Measurements from ENCODE around the gene MAT2A. TPM values are rescaled to one million over a fixed set of nuclear protein-coding genes. Genes with fewer than 3 reads are reported as not detected.
"Not testable (repeated sequence)": the region's sequence is repeated elsewhere in the genome, so short reads cannot be mapped to it uniquely, and the experiment has no call there.

MAT2A gene
- total and polyA plus RNA-seq, 10 donors, result 41.3 to 195 (median 133) TPM

DNA sequence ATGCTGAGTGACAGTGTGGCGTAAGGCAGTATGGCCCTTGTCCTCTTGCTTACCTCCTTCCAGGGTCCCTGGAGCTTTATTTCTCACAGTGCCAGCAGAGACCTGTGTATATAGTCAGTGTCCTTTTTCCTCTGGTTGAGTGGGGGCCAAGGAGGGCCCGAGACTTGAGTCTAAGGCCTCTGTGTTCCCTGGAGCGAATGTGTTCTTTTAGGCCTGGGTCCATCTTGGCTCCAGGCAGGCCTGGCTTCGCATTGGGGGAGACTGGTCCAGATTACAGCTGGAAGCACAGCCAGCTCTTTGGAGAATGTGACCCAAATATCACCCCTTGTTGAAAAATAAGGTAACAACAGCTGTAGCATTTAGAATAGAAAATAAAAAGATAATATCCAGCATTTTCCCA, 50.2 kb downstream of the MAT2A start:
- Histone ChIP-seq H3K4me3 (no peak overlapping the region), H3K27me3 (replicated peaks in 1 of 7) (no peaks in the 10 kb centered on the region), H3K36me3 (peaks cover 0 to 12% (median 0%) of the 10 kb centered on the region in 6 donors), H3K27ac (peak overlapping the region in 3 of 8 donors; percentile 91 to 93 (median 92)), H3K9me3 (no peaks in the 10 kb centered on the region), H3K4me1 (peaks cover 44 to 99% (median 75%) of the 10 kb centered on the region in 6 donors)
- TF ChIP-seq POLR2A (IDR thresholded peaks at IDR 0.05) (no peak), POLR2AphosphoS5 (IDR thresholded peaks at IDR 0.05) (no peak)
- TF ChIP-seq, protein P1, sequence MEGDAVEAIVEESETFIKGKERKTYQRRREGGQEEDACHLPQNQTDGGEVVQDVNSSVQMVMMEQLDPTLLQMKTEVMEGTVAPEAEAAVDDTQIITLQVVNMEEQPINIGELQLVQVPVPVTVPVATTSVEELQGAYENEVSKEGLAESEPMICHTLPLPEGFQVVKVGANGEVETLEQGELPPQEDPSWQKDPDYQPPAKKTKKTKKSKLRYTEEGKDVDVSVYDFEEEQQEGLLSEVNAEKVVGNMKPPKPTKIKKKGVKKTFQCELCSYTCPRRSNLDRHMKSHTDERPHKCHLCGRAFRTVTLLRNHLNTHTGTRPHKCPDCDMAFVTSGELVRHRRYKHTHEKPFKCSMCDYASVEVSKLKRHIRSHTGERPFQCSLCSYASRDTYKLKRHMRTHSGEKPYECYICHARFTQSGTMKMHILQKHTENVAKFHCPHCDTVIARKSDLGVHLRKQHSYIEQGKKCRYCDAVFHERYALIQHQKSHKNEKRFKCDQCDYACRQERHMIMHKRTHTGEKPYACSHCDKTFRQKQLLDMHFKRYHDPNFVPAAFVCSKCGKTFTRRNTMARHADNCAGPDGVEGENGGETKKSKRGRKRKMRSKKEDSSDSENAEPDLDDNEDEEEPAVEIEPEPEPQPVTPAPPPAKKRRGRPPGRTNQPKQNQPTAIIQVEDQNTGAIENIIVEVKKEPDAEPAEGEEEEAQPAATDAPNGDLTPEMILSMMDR (IDR thresholded peaks at IDR 0.05 in 8 of 11, conservative IDR thresholded peaks at IDR 0.05 in 3 of 11), result no peak
- intact Hi-C loops (cut with DNase I; ENCODE audit: low total_unique reads), result no loop called here
- no peak for DNase-seq
- 84 to 98% (median 95%) methylated on average over 4 of the region's 4 CpGs for WGBS, 5 donors

DNA sequence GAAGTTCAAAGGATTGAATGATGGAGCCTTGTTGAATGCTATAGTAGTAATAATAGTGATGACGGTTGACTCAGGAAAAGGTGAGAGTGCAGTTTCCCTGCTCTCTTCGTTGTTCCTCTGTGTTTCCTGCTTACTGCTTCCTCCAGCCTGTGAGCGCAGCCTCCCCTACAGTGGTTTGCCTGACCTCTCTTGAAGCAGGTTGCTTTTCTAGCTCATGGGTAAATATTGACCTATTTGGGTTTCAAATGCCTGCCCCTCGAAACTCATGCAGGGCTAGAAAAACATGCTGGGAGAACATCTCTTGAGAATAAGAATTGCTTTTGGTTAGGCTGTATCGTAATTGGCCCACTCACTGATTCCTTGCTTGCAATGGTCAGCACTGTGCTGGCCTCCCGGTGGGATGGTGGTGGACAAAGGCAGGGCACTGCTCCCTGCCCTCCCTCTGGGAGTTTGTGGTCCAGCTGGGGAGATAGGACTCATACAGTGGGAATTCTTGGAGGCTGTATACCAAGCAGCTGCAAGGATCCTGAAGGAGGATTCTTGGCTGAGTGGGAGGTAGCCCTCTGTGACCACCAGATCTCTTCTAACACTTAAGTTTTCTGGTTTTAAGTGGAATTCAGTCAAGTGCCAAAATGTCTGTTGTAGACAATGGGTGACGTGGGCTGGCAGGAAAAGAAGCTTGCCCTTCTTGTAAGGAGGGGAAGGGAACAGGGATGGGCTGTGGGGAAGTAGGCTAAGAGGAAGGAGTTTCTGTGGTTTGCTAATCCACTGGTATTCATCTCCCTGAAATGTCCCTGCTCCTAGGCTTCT, 51.2 kb downstream of the MAT2A start:
- Histone ChIP-seq H3K27me3 (replicated peaks in 1 of 7) (no peaks in the 10 kb centered on the region), H3K4me3 (no peak overlapping the region), H3K9me3 (no peaks in the 10 kb centered on the region), H3K27ac (peak overlapping the region in 6 of 8 donors; percentile 10 to 93 (median 74)), H3K4me1 (peaks cover 43 to 99% (median 76%) of the 10 kb centered on the region in 6 donors), H3K36me3 (peaks cover 0 to 12% (median 0%) of the 10 kb centered on the region in 6 donors)
- intact Hi-C loops (cut with DNase I; ENCODE audit: low total_unique reads), result no loop called here
- TF ChIP-seq POLR2A (IDR thresholded peaks at IDR 0.05) (no peak), POLR2AphosphoS5 (IDR thresholded peaks at IDR 0.05) (peak in 1 of 3 donors; percentile 46)
- TF ChIP-seq, protein P1 (IDR thresholded peaks at IDR 0.05 in 8 of 11, conservative IDR thresholded peaks at IDR 0.05 in 3 of 11), result no peak
- no peak for DNase-seq
- WGBS, 5 donors, result 38 to 59% (median 46%) methylated on average over 7 of the region's 7 CpGs

DNA sequence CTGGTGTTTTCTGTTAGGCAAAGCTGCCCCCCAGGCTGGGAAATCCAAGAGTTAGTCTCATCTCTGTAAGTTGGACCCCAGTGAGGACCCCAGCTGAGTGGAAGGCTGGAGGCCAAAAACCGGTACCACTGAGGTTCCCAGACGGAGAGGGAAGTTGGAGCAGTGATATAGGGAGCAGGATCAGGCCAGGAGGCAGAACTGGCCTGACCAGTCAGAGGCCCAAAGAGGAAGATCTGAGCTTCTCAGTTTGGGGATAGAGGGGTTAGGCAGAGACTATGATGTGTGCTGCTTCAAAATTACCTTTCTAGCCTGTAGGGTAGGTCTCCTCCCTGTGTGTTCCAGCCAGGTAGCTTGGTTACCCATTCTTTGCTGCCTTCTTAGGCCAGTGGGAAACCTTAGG, 52.0 kb downstream of the MAT2A start:
- Histone ChIP-seq H3K9me3 (no peaks in the 10 kb centered on the region), H3K27ac (peak overlapping the region in 5 of 8 donors; percentile 53 to 93 (median 91)), H3K4me3 (no peak overlapping the region), H3K4me1 (peaks cover 35 to 95% (median 69%) of the 10 kb centered on the region in 6 donors), H3K36me3 (peaks cover 0 to 12% (median 0%) of the 10 kb centered on the region in 6 donors), H3K27me3 (replicated peaks in 1 of 7) (no peaks in the 10 kb centered on the region)
- intact Hi-C loops (cut with DNase I; ENCODE audit: low total_unique reads), result no loop called here
- WGBS, 5 donors, result 59 to 98% (median 76%) methylated on average over 2 of the region's 2 CpGs
- DNase-seq, result no peak
- TF ChIP-seq POLR2AphosphoS5 (IDR thresholded peaks at IDR 0.05) (no peak), POLR2A (IDR thresholded peaks at IDR 0.05) (no peak)
- TF ChIP-seq, protein P1 (IDR thresholded peaks at IDR 0.05 in 8 of 11, conservative IDR thresholded peaks at IDR 0.05 in 3 of 11), result no peak

DNA sequence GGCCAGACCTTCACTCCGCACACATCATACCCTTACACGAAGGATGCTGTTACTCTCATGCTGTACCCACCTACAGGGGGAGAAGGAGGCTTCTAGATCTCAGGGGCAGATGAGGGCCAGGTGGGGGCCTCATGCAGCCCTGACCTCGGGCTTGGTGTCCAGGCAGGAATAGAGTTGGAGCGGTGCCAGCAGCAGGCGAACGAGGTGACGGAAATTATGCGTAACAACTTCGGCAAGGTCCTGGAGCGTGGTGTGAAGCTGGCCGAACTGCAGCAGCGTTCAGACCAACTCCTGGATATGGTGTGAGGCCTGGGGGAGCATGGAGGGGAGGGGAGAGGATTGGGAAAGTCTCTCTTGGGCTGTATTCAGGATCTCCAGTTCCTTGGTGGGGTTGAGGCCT, 52.6 kb downstream of the MAT2A start:
- Histone ChIP-seq H3K9me3 (no peaks in the 10 kb centered on the region), H3K4me3 (no peak overlapping the region), H3K27me3 (replicated peaks in 1 of 7) (no peaks in the 10 kb centered on the region), H3K36me3 (peaks cover 0 to 13% (median 0%) of the 10 kb centered on the region in 6 donors), H3K27ac (peak overlapping the region in 4 of 8 donors; percentile 57 to 93 (median 92)), H3K4me1 (peaks cover 36 to 95% (median 69%) of the 10 kb centered on the region in 6 donors)
- intact Hi-C loops (cut with DNase I; ENCODE audit: low total_unique reads), result no loop called here
- WGBS, 5 donors, result 80 to 90% (median 87%) methylated on average over 11 to 12 of the region's 12 CpGs
- no peak for DNase-seq
- TF ChIP-seq POLR2A (IDR thresholded peaks at IDR 0.05) (no peak), POLR2AphosphoS5 (IDR thresholded peaks at IDR 0.05) (peak in 2 of 3 donors; percentile 29 to 32)

DNA sequence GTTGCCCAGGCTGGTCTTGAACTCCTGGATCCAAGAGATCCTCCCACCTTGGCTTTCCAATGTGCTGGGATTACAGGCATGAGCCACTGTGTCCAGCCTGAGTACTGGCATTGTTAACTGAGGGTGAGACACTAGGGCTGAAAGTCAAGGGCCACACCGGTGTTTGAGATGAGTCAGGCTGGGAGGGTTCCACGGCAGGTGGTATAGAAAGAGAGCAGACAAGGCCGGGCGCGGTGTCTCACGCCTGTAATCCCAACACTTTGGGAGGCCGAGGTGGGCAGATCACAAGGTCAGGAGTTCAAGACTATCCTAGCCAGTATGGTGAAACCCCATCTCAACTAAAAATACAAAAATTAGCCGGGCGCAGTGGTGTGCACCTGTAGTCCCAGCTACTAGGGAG, 53.3 kb downstream of the MAT2A start:
- peak overlapping the region in 1 of 8 donors; percentile 92 for H3K27ac ChIP-seq
- H3K4me3 ChIP-seq; intact Hi-C loops (cut with DNase I; ENCODE audit: low total_unique reads); H3K9me3 ChIP-seq; H3K27me3 ChIP-seq (replicated peaks in 1 of 7); DNase-seq: not testable (repeated sequence)
- peaks cover 42 to 95% (median 69%) of the 10 kb centered on the region in 6 donors for H3K4me1 ChIP-seq
- 92 to 97% (median 93%) methylated on average over 9 of the region's 9 CpGs for WGBS, 5 donors
- H3K36me3 ChIP-seq, result peaks cover 0 to 21% (median 6%) of the 10 kb centered on the region in 6 donors
